HG02759 (cell line): ENCODE results near the gene PDZD2.
"Not testable (repeated sequence)": the region's sequence is repeated elsewhere in the genome, so short reads cannot be mapped to it uniquely, and the experiment has no call there.

Experiments
- ATAC-seq: cut with Tn5 transposase; IDR thresholded peaks from one replicate; pipeline ENCODE4 v1.9.1; 2021; ENCODE audit warnings: mild to moderate bottlenecking, moderate library complexity; ENCODE audit not compliant: unreplicated experiment

PDZD2 gene

DNA sequence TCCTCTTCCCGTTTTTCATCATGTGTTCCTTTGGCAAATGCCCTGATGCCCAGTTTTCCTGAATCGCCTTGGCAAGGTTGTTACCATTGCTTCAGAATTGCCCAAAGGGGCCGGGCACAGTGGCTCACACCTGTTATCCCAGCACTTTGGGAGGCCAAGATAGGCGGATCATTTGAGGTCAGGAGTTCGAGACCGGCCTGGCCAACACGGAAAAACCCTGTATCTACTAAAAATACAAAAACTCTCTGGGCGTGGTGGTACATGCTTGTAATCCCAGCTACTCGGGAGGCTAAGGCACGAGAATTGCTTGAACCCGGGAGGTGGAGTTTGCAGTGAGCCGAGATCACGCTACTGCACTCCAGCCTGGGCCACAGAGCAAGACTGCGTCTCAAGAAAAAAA lies 125.8 kb downstream of the PDZD2 start:
- ATAC-seq = not testable (repeated sequence)

DNA sequence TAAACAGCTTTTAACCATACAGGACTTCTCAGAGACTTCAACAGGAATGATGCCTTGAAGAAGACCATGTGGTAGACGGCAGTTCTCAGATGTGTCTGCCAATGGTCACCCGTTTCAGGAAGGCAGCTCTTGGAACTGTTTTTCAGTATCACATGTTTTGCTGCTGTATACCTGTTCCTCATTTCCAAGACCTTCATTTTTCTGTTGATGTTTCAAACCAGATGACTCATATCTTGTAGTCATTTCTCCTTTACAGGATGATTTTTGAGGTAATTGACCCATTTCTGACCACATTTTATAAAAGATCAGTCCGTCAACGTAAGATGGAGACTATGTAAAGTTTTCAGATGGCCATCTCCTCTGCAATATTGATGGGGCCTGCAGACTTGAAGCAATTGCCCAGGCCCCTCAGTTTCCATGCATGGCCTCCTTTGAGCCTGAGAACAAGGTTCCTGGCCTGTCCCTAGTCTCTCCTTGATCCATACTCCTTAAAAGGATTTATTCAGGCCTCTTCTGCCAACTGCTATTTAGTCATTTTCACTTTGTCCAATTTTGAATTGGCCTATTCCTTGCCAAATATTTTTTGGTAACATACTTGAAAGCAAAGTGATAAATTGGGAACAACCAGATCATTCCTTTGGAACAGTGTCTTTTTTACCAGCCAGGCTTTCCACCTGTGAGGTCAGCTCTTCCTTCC lies 128.6 kb downstream of the PDZD2 start:
- ATAC-seq = no peak

DNA sequence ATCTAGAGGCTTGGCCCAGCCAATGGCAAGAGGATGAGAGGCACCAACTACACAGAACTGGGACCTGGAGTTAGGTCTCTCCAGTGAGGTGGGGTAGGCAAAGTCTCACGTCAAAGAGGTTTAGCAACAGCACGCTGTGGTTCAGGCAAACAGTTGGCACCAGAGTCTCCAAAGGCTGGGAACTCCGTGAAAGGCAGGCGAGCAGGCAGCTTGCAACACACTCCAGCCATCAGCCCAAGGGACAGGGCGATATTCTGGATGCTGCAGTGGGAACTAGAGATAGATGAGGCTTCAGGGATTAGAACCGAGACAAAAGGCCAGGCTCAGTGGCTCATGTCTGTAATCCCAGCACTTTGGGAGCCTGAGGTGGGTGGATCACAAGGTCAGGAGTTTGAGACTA lies 129.1 kb downstream of the PDZD2 start:
- no peak for ATAC-seq

DNA sequence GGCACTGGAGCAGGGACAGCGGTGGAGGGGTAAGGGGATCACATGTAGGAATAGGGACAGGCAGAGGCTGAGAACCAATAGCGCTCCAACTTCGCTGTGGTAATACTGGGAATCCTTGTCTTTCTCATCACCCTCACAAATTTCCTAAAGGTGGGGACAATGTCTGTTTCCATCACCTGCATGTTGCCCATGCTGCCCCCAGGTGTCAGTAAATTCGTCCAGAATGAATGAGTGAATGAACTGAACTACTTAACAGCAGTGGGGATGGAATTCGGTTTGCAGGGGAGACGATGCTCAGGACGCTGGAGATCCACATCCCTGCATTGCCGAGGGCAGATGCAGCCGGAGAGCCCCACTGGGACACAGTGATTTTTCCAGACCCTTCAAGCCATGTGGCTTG lies 129.9 kb downstream of the PDZD2 start:
- ATAC-seq = no peak

DNA sequence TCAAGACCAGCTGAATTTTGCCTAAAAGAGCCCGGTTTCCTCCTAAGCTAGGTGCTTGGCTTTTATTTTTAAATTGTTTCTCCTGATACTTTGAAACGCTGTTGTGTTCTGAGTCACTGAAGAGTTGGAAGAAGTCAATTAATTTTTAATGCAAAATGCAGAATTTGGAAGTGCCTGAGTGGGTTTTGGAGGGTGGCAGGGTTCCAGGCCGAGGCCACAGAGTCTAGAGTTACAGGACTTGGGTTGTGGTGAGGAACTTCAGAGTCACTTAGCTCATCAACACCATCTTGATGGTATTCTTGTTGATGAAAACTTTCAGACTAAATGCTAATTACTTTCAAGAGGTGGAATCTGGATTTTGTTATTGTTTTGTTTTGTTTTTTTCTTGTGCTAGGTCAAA lies 130.6 kb downstream of the PDZD2 start:
- no peak for ATAC-seq

DNA sequence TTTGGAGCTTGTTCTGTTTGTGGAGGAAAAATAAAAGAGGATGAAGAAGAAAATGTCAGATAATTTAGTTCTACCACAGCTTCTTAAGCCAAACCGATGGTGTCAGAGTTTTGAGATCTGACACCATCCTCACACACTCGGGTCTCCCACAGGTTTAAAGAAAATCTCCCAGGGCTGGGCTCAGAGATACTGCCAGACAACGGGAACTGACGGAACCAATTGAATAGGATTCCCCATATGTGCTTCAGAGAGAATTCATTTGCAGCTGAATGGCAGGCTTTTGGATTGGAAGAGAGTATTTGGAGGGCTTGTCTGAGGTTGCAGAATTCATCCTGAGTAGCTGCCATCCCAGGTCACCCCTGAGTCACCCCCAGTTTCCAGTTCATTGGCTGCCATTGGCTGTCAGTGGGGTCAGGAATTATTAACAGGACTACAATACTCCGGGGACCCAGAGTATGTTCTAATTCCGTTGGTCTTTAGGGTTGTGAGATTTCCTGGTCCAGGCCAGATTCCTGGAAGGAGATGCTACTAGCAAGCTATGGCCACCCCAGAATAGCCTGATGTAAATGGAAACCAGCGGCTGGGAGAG lies 131.3 kb downstream of the PDZD2 start:
- no peak for ATAC-seq

DNA sequence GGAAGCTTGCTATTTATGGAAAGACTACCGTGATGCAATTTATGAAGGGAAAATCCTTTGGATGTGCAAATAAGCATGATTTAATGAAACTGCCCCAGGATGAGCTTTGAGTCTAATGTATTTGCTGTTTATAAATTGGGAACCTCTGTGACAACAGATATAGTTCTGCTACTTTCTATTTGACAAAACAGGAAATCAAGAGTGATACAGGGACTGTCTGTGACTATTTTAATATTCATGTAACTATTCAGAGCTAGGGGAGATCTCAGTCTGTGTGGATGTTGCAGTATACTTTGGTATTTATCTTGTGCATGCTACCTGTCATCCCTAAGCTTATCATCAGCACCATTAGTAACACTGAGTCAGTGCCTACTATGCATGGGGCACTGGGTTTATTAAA lies 132.1 kb downstream of the PDZD2 start:
- peak; percentile 86 for ATAC-seq

DNA sequence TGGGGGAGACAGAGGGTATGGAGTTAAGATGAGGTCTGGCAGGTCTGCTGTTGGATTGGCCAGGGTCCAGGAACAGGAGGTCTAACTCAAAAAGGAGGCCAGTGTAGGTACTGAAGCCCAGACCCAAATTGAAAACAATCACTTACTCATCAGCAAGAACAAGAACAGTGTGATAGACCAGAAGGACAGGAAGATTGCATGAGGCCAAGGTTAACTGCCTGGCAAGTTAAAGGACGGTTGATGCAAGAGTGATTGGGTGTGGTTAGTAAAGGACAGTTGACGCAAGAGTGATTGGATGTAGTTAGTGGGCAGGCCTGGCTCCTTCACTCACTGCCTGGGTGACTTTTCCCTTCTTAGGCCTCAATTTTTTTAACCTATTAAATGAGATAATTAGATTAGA lies 132.6 kb downstream of the PDZD2 start:
- ATAC-seq = peak; percentile 31

DNA sequence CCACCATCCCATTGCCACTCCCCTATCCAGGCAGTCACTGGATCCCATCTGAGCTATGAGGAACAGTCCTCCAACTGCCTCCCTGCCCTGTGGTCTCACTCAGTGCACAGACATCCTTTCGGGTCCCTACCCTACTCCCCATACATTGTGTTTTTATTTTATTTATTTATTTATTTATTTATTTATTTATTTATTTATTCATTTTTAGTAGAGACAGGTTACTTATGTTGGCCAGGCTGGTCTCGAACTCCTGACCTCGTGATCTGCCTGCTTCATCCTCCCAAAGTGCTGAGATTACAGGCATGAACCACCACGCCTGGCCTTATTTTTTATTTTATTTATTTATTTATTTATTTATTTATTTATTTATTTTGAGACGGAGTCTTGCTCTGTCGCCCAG lies 137.4 kb downstream of the PDZD2 start:
- not testable (repeated sequence) for ATAC-seq

DNA sequence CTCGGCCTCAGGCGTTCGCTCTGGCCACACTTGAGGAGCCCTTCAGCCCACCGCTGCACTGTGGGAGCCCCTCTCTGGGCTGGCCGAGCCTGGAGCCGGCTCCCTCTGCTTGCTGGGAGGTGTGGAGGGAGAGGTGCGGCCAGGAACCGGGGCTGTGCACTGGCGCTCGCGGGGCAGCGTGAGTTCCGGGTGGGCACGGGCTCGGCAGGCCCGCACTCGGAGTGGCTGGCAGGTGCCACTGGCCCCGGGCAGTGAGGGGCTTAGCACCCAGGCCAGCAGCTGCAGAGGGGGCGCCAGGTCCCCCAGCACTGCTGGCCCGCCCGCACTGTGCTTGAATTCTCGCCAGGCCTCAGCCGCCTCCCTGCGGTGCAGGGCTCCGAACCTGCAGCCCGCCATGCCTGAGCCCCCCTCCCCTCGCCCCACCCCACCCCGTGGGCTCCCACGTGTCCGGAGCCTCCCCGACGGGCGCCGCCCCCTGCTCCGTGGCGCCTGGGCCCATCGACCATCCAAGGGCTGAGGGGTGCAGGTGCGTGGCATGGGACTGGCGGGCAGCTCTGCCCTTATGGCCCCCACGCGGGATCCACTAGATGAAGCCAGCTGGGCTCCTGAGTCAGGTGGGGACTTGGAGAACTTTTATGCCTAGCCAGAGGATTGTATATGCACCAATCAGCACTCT lies 138.2 kb downstream of the PDZD2 start:
- ATAC-seq = no peak

DNA sequence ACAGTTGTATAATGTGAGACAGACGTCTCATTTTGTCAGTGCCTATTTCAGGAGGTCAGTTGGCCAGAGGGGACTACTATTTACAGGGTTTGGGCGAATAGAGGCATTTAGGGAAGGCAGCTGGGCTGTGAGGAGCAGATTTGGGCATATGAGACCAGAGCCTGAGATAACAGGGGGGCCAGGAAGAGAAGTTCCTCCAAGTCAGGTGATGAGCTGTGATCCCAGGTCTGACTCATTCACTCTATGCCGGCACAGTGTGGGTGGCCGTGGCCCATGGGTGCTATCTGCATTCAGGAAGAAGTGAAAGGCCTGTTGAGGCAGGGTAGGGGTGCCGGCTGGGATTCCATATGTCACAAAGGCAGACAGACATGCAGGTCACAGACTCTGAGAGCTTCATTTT lies 142.8 kb downstream of the PDZD2 start:
- no peak for ATAC-seq

DNA sequence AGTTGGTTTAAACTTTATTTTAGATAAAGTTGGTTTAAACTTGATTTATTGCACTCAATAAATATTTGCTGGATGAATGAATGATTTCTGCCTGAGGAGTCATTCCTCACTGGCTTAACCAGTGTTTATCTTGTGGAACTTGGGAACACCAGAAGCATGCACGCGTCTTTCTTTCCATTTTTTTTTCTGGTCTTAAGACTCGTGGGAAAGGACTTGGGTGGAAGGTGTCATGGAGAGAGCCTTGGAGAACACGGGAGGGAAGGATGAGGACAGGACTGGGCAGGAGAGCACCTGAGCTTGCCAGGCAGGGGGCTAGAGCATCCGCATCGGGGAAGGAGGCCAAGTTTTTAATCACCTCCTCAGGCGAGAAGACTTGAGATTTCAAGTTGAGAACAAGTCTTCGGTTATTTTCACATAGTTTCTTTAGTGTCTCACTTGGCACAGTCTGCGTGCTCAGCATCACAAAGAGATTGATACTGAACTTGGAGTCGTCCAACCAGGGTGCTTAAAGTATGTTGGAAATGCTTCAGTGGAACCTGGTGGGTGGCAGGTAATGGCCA lies 144.2 kb downstream of the PDZD2 start:
- no peak for ATAC-seq

DNA sequence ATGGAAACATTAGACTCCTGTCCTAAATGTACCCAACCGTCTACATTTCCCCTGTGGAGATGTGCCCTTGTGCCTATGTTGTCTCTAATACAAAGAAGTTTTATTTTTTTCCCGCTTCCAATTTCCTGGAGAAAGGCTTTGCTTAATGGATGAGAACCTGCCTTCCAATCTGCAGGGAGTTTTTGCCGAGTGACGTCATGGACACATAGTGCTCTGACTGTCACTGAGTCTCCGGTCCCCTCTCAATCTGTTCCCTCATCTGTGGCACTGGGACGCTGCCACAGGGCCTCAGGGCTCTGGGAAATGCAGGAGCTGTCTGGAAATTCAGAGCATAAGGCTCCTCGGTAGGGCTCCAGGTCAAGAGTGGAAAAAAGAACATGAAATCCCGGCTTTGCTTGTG lies 144.8 kb downstream of the PDZD2 start:
- ATAC-seq = no peak

DNA sequence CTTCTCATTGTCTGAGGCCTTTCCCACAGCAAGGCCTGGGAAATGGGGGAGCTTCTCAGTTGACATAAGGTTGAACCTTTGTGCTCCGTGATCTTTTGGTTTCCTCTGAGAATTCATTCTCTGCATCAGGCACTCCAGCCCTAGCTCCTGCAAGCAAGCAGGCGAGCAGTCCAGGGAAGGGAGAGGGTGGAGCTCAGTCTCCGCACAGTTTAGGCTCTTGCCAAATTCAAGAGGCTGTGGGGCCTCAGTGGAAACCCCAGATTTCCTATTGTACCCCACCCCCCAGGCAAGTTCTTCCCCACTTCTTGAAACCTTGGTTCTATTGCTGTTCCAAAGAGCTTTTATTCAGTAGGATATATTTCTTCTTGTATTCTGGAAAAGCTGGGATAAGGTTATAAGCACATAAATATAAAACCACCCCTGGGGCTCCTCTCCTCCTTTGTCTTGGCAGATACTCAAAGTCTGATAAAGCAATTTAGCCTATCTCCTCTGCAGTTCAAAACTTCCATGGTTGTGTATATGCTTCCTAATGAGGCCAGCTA lies 147.2 kb downstream of the PDZD2 start:
- no peak for ATAC-seq

DNA sequence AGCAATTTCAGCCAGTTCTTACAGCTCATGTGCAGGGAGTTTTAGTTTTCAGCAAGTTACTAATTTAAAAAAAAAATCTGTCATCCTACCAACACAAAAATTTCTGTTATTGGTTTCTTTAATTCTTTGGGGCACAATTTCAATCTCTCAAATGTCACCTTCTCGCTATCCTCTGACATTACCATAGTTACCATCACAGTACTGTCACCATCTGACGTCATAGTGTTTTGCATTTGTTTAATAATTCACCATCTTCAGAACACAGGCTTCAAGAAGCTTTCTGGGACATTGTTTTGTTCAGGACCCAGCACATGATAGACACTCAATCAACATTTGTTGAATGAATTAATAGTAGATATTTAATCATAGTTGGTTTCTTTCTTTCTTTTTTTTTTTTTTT lies 155.1 kb downstream of the PDZD2 start:
- ATAC-seq = no peak

DNA sequence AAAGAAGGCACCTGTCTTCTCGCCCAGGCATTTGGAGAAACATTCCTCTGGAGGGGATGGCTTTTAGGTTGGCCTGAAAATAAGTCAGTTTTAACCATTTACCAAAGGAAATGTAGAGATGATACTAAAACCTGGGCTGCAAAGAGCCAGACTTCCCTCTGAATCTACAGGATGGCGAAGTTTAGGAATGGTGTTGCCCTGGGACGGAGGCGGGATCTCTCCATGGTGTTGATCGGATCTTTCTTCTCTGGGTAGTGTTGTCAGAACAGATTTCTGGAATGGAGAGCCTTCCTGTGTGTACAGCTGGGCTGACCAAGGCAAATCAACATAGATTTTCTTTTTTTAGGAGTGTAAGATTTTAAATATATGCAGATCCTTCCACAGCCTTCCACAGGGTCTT lies 159.2 kb downstream of the PDZD2 start:
- no peak for ATAC-seq

DNA sequence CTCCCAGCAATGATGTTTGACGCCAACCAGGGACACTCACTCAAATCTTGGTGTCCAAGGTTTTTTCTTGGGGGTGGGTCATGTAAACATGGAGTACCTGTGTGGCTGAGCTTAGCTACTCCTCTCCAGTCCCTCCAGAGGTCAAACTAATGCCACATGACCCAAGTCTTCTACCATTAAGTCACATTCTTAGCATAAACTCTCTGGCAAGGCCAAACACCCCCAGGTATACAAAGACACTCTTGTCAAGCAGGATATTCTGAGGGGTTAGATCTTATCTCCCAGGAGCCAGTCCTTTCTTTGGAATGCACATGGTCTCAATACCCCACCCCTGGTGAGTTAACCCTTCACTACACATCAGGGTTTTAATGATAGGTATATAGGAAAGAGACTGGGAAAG lies 161.4 kb downstream of the PDZD2 start:
- no peak for ATAC-seq

DNA sequence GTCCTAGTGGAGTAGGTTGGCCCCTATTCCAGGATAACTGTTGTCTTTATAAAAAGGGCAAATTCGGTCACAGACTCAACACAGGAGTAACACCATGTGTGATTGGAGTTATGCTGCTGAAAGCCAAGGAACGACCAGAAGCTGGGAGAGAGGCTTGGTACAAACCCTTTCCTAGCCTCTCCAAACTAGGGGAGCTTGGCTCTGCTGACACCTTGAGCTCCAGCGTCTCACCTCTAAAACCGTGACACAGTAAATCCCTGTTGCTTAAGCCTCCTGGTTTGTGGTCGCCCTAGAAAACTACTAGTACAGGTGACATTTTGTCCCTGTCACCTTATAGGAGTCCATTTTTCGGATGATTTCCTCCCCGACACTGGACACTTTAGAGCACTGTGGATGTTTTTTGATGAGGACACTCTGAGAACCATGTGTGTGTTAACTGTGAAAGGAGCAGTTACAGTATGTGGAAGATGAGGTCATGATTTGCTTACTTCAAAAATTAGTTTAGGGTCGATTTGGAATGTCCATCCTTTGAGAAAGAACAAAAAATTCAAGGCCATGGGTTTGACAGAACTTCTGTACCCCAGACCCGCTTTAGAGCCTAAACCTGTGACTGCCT lies 167.0 kb downstream of the PDZD2 start:
- ATAC-seq = no peak

DNA sequence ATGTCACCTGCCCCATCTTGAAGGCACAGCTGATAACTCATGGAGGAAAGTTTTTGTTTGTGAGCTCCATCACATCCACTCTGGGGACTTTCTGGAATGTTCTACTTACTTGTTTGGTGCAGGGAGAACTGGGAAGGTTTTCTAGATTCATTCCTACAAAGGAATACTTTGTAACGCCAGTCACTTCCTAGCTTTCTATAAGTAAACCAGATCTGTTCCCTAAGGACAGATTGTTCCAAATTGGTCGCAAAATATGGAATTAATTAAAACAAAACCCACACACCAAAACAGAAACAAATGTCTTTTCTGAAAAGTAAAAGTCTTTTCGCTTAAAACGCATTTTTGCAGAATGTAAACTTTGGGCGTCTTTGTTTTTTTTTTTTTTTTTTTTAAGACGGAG lies 167.6 kb downstream of the PDZD2 start:
- no peak for ATAC-seq

DNA sequence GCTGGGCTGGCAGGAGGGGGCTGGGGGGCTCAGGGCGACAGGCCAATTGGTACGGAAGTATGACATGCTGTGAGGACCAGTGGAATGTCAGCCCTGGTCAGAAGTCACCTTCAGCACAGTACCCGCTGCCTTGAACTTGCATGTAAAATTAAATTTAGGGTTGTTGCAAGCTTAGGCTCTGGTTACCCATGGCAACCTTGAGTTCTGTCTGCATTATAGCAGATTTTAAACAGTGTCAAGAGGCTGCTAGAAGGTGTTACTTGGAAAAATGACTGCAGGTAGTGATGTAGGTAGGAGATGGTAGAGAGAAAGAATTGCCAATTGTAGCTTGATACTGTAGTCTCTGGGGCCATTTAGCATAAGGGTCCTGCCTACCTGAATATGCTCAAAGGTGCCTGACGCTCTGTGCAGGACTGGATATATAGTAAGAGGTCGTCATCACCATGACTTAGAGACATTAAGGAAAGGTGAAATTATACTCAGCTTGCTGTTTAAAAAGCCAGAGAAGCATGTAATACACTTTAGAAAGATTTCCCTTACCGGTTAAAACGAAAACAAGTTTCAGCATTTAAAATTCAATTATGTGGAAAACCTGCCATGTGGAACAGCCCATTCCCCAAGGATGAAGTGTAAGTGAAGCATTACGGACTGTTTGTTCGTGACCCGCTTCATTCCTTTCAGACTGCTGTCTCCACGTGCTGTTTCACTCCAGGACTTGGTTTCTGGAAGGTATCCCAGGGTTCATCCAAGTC lies 169.0 kb downstream of the PDZD2 start:
- no peak for ATAC-seq
